HTR-8/SVneo (cell line): ENCODE data around the gene LRRD1.
"Not testable (repeated sequence)": the region's sequence is repeated elsewhere in the genome, so short reads cannot be mapped to it uniquely, and the experiment has no call there.

ENCODE experiments used
- DNase-seq: peaks from one replicate; pipeline ENCODE4 v3.0.0; 2011; ENCODE audit warnings: low spot score, mixed read lengths; ENCODE audit not compliant: insufficient read length
- FAIRE-seq: peaks from 2 replicates; lab custom pipeline; 2011; peaks lifted over from hg19 to GRCh38; lab: Jason Lieb, UNC

LRRD1 gene

DNA sequence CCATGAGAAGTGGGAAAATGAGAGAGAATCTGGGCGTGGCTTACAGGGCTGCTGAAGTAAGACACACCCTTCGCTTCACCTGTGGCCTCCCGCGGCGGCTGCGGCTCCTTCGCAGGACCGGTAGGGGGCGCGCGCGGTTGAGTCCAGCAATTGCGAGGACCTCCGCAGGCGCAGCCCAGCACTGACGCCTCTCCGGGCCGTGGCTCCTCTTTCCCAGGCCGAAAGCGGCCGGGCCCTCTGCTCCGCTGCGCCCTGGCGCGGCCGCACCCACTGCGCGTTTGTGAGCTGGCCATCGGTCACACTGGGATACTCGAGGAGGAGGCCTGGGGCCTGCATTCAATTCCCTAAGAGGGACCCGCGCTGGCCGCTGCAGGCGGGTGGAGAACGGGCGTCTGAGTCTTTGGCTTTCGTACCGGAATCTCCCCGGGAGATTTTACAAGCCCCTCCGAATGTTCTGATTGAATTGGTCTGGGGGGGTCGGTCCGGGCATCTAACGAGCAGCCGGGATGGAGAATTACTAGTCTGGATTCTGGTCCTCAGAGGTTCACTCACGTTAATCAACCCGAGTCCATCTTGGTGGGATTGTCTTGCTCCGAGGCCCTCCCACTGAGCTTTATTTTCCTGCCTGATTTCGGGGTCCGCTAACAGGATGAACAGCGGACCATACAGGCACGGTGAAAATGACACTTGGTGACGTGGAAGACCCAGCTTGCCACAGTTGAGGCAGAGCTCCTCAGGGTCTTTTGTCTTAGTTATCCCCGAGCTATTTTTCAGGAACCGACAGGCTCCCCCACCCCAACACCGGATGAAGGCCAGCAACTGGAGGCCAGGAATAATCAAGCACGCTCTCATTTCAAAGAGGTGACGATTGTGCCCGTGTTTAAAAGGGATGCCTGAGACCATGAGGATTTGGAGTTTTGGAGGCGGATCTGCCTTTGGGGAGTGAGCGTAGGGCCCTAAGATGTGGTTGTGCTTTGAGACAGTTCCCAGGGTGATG lies at the start of gene LRRD1:
TSS of gene LRRD1 (minus strand) at position 215 of the 997 bp plus-strand sequence. CDS start 13,940 bp downstream, outside the sequence.
- DNase-seq (peak; percentile 48), FAIRE-seq (no peak)

GRCh38 chr7:92228742-92229141 lies 49.8 kb upstream of the LRRD1 start:
- FAIRE-seq = no peak

DNA sequence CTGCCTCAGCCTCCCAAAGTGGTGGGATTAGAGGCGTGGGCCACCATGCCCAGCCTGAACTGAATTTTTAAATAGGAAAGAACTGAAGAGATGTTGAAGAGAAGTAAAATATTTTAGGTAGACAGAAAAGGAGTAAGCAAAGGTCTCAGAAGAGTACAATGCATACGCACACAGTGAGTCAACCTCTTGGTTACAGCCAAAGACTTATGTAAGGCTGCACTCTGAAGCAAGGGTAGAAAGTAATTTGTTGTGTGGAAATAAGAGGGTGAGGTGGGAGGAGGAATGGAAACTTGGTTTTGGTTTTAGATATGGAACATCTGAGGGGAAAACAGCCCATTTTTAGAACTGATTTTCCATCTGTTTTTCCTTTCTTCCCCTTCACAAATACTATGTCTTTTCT lies 49.2 kb upstream of the LRRD1 start:
- FAIRE-seq (no peak), DNase-seq (no peak)

More at GRCh38 chr7:92228742-92229141, 49.8 kb upstream of the LRRD1 start:
- no peak for DNase-seq

DNA sequence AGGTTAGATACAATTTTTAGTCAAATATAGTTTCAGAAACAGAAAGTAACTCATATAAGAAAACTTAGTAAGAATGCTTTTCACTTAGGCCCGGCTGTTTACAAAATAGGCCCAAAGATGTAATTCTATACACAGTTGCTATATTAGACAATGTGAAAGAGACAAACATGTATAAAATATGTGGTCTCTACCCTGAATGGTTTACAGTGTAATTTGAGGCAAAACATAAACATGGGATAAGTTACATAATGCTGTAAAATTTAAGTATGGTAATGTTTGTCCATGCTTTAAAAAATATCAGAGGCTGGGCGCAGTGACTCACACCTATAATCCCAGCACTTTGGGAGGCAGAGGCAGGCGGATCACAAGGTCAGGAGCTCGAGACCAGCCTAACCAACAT lies 48.0 kb upstream of the LRRD1 start:
- DNase-seq (no peak), FAIRE-seq (no peak)

GRCh38 chr7:92221766-92222165 lies 42.8 kb upstream of the LRRD1 start:
- no peak for DNase-seq
- FAIRE-seq = no peak

DNA sequence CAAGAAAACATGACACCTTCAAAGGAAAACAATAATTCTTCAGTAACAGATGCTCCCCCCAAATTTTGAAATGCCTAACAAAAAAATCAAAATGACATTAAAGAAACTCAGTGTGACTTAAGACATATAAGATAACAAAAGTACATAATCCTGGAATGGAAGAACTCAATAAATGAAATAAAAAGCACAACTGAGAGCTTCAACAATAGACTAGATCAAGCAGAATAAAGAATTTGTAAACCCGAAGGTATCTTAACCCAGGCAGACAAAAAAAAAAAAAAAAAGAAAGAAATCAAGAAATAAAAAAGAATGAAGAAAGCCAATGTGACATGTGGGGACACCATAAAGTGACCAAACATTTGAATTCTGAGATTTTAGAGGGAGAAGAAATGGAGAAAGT lies 27.7 kb upstream of the LRRD1 start:
- FAIRE-seq (no peak), DNase-seq (no peak)

GRCh38 chr7:92205987-92206386 lies 27.0 kb upstream of the LRRD1 start:
- DNase-seq = no peak
- FAIRE-seq = no peak

DNA sequence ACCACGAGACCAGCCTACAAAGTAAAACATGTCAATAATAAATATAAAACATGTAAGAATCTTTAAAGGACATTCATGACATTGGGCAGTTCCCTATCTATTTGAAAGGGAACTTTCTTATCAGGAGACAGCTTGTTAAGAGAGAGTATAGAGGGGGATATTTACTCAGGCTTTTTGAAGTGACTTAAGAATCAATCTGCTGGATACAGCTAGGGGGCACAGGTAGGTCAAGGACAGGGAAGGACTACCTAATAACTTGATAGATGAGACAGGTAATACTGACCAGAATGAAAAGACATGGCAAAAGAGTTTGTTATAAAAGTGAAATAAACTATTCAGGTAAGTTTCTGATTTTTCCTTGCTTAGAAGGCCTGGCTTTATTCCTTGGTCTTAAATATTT lies 21.8 kb upstream of the LRRD1 start:
- no peak for FAIRE-seq
- DNase-seq = no peak

GRCh38 chr7:92192326-92192725 lies 13.4 kb upstream of the LRRD1 start:
- DNase-seq = no peak

DNA sequence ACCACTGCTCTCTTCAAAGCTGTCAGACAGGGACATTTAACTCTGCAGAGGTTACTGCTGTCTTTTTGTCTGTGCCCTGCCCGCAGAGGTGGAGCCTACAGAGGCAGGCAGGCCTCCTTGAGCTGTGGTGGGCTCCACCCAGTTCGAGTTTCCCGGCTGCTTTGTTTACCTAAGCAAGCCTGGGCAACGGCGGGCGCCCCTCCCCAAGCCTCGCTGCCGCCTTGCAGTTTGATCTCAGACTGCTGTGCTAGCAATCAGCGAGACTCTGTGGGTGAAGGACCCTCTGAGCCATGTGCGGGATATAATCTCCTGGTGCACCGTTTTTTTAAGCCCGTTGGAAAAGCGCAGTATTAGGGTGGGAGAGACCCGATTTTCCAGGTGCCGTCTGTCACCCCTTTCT lies 10.3 kb upstream of the LRRD1 start:
- DNase-seq, FAIRE-seq: not testable (repeated sequence)

More at GRCh38 chr7:92192326-92192725, 13.4 kb upstream of the LRRD1 start:
- FAIRE-seq = no peak

- not testable (repeated sequence) for DNase-seq, FAIRE-seq
Observed at GRCh38 chr7:92184294-92184693, 5.4 kb upstream of the LRRD1 start.

DNA sequence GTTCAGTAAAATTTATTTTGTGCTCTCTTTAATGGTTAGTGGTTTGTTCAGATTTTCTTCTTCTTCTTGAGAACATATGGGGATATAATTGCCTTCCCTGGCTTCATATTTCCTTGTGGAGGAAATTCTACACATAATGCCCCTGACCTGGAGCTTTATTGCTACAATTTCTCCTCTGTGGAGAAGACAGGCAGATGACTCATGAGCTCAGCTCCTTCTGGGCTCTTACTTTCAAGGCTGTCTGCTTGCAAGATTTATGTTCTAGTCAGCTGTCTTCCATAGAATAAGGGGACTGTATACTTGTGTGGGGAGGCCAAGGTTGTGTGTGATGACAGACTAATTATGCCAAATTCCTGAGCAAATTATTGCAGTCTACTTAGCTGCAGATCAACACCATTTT lies 1.6 kb downstream of the LRRD1 start:
- DNase-seq (peak; percentile 46), FAIRE-seq (no peak)

DNA sequence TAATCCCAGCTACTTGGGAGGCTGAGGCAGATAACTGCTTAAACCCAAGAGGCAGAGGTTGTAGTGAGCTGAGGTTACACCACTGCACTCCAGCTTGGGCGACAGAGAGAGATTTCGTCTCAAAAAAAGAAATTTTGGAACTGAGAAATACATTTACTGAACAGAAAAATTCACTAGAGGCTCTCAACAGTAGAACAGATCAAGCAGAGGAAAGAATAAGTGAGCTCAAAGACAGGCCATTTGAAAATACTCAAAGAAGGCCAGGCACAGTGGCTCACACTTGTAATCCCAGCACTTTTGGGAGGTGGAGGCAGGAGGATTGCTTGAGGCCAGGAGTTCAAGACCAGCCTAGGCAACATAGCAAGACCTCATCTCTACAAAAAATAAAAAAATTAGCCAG lies 9.4 kb downstream of the LRRD1 start:
- FAIRE-seq, DNase-seq: not testable (repeated sequence)

DNA sequence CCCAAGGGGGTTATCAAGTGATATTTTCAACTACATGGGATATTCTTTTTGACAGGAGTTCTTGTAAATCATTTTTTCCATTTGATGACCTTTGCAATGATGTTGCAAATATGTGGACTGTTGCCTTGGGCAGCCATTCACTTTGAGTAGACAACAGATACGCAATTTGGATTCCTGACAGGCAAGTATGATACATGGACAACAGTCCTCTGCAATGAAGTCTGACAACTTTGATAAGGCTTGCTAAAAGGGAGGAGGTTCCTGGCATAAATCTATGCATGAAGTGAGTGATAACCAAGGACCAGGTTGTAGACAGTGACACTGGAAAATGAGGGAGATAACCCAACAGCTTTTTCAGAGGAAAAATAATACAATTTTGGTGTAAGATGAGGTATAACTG lies 17.7 kb downstream of the LRRD1 start:
- DNase-seq (no peak), FAIRE-seq (no peak)

DNA sequence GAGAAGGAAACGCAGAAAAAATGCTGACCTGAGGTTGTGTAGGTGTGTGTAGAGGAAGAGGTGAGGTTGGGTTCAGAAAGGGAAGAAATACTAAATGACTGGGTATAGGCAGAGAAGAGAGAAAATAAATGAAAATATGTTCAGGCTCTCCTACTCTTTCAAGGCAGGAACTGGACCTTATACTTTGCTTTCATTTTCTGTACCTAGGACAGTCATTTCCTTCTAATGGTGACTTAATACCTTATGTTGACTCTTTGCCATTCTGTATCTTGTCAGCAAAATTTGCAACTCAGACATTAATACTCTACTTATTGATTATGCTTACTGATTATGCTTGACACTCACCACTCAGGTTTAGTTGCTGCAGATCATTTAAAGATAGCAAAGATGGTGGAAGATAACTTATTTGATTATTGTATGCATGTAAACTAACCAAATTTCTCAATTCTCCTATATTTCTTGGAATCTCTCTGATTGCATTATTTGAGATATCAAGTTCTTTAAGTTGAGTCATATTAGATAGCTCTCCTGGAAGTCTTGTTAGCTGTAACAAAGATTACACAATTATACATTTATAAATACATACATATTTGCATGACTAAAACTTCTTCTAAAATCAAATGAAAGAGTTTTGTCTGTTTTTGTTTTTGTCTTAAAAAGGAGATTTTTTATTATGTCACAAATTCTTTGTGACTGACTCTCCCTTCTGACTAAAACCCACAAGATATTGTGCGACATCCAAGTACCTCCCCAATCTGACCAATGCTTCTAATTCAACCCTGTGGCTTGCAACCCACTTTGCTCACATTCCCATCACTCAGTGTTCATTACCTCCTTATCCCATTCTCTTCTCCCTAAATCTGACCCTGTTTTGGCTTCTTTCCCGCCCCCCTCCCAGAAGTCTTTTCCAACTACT lies 20.0 kb downstream of the LRRD1 start:
- FAIRE-seq (no peak), DNase-seq (peak; percentile 21)

DNA sequence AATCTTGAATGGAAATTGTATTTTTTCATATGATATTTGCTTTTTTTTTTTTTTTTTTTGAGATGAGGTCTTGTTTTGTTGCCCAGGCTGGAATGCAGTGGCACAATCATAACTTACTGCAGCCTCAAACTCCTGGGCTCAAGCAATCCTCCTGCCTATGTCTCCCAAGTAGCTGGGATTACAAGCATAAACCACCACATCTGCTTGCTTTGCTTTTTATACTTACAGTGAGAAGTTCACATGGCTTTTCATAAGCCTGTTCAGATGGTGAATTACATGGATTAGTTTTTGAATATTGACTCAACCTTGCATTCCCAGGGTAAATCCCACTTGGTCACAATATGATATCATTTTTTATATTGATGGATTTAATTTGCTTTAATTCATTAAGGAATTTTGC lies 22.0 kb downstream of the LRRD1 start:
- DNase-seq (no peak), FAIRE-seq (no peak)

- DNase-seq (no peak), FAIRE-seq (no peak)
Observed at GRCh38 chr7:92155108-92155739, 23.7 kb downstream of the LRRD1 start.

- no peak for DNase-seq
- no peak for FAIRE-seq
Observed at GRCh38 chr7:92150450-92151017, 28.4 kb downstream of the LRRD1 start.

- FAIRE-seq (no peak), DNase-seq (no peak)
Observed at GRCh38 chr7:92149736-92150239, 29.2 kb downstream of the LRRD1 start.
